Right renal cortex interstitium (tissue), 3 donors: ENCODE measurements around the gene PHF24. TPM values are rescaled to one million over a fixed set of nuclear protein-coding genes. Genes with fewer than 3 reads are reported as not detected.
A peak's percentile ranks its signal among the peaks of the same experiment; 100 is the strongest.

Source experiments
- DNase-seq, 3 donors: peaks; one replicate each; pipeline ENCODE4 v3.0.0-alpha.2; 2013; ENCODE audit warnings: low read depth in 3 of 3, low spot score in 2 of 3
- polyA plus RNA-seq, 3 donors: library from polyadenylated mRNA; unstranded; fragments of 120-200 nt; gene quantifications; one replicate each; pipeline ENCODE4 v1.2.1, GENCODE V29; 2013; ENCODE audit not compliant: insufficient read length in 3 of 3

PHF24 gene
- polyA plus RNA-seq, 3 donors, result 0.17 to 0.21 (median 0.19) TPM

DNA sequence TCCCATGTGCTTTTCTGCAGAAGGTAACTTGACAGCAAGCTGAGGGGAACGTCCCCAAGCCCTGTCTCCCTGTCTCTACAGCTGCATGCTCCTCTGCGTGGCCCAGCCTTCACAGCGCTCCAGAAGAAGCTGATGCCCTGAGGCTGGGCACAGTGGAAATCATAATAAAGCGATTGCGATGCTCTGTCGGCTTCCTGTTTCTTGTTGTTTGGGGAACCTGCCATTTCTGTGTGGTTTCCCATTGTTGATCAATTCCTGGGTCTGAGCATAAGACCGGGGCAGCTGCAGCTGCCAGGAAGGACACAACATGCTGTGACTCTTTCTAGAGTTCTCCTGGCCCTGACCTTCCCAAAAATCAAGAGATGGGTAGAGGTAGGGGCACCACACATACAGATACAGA, 24.3 kb downstream of the PHF24 start:
- no peak for DNase-seq

- no peak for DNase-seq
These were observed 25.1 kb downstream of the PHF24 start for GRCh38 chr9:34983209-34983608.

GRCh38 chr9:34984049-34984448, 26.0 kb downstream of the PHF24 start:
- DNase-seq, result peak in 1 of 3 donors; percentile 72

- no peak for DNase-seq
These were observed 27.3 kb downstream of the PHF24 start for GRCh38 chr9:34985311-34985899.

GRCh38 chr9:34986540-34987047, 28.5 kb downstream of the PHF24 start:
- no peak for DNase-seq

GRCh38 chr9:34987160-34987901, 29.2 kb downstream of the PHF24 start:
- no peak for DNase-seq

GRCh38 chr9:34988218-34989002, 30.3 kb downstream of the PHF24 start:
- no peak for DNase-seq

DNA sequence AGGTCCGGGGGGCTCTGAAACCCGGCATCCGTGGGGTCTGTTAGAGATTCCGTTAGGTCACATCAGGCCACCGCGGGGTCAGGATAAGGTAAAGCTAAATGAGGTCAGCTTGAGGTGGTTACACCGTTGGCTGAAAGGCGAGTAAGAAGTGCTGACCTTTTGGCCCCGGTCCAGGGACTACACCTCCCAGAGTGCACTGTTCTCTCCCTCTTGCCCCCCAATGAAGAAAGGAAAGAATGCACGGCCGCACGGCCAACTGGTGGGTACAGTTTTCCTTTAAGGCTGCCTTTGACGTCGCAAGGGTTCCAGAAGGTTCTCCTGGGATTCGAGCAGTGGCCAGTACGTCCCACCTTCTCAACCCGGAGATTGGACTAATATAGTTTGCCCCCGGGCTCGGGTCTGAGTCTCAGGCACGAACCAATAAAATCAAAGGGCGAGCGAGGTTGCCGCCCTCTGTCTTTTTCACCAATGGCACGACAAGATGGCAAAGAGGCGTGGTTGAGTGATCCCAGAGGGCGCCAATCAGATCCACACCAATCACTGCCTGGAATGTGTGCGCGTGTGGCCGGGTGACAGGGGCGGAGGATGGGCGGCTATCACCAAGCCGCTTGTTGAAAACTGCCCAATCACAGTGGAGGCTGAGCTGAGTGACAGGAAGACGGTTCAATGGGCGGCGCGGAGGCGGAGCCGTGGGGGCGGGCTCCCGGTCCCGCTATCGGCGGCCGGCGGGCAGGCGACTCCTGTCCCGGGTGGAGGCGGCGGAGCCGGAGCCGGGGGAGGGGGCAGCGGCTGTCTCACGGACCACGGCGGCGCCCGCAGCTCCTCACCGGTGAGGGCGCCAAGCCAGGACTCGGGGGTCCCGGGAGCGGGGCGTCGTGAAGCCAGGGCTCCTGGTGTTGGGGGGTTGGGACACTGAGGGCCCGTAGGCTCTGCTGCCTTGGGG, 31.2 kb downstream of the PHF24 start, which contains the start of gene DNAJB5:
Gene DNAJB5 (plus strand): TSS at position 743 of the 943 bp plus-strand sequence. CDS start 886 bp downstream, outside the sequence.
- DNase-seq, result peak; percentile 96 to 98 (median 97)

- DNase-seq, result no peak
These were observed 32.0 kb downstream of the PHF24 start for GRCh38 chr9:34989946-34990635.

GRCh38 chr9:34990908-34991606, 33.0 kb downstream of the PHF24 start:
- no peak for DNase-seq

- no peak for DNase-seq
These were observed 33.7 kb downstream of the PHF24 start for GRCh38 chr9:34991607-34992375.

DNA sequence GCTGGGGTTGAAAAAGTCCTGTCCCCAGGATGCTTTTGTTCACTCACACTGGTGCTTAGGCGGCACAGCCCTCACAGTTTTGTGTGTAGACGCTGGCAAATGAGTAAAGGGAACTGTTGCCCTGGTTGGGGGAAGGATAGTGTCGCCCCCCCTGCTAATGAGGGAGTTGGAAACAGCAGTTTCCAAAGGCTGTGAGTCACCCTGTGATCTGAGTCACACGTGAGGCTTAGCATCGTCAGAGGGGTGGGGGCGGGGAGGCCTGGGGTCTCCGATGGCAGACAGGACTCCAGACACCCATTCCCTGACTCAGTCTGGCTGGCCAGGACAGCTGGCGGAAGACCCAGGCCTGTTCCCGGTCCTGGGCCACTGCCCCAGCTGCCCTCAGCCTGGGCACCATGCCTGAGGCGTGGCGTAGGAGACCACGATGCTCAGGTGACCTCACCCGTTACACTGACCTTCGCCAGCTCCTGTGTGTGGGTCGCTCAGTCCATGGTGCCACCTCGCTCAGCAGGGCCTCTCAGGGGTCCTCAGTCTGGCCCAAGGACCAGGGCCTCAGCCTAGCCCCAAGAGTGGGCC, 34.4 kb downstream of the PHF24 start:
- DNase-seq, result no peak

DNA sequence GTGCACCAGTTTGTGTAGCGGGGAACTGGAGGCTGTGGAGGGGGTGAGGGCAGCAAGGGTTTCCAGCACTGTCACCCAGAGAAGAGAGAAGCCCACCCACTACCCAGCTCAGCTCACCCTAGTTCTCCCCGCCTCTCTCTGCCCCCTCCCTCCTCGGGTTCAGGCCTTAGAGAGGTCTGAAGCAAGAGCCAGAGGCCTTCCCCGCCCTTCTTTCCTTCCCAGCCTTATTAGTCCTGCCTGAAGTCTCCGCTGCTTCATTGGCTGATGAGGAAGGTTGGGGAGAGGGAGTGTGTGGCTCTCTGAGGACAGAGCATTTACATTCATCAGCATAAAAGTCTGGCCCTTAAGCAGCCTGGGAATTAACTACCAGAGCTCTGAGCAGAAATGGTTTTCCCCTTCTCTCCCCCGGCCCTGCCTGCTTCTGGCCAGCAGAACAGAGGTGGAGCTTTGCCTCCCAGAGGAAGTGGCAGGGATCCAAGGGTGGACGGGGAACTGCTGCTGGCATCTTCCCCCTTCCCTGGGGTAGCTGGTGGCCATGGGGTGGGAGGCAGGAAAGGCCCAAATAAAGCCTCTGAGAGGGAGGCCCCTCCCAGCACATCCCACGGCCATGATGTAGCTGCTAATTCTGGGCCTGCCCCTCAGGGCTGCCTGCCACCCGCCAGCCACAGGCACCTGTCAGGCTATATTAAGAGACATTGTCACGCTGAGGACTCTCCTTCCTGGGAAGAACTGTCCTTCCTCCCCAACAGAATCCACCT, 35.6 kb downstream of the PHF24 start:
- no peak for DNase-seq

GRCh38 chr9:34994260-34994899, 36.3 kb downstream of the PHF24 start:
- DNase-seq, result no peak

- DNase-seq, result no peak
These were observed 37.0 kb downstream of the PHF24 start for GRCh38 chr9:34994900-34995669.

DNA sequence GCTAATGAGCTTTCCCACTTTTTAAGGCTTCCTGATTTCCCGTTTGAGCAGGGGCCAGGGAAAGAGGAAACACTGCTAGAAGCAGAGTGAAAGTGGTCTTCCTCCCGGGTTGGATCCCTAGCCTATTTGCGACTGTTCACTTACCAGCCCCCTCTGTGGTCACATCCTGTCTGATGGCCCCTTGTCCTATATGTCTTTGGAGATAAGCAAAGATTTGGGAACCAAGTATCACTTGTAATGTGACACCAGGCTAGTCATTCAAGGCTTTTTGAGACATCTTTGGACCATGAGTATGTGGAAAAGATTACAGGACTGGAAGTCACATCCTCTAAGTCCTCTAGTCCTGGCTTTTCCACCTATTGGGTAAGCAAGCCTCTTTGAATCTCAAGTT, 37.6 kb downstream of the PHF24 start:
- no peak for DNase-seq
